Testis (tissue), 3 donors: ENCODE results near the gene CCT4. TPM values are rescaled to one million over a fixed set of nuclear protein-coding genes. Genes with fewer than 3 reads are reported as not detected.

Experiments used
- DNase-seq: peaks from one replicate; pipeline ENCODE4 v3.0.0-alpha.2; 2019
- H3K27ac ChIP-seq, 2 donors: fragments of 200-600 bp; sonication (generic); one replicate each; pipeline ENCODE4 v1.5.1; 2019
- H3K27me3 ChIP-seq: fragments of 200-600 bp; sonication (generic); one replicate; pipeline ENCODE4 v1.5.1; 2019
- H3K36me3 ChIP-seq: fragments of 200-600 bp; sonication (generic); one replicate; pipeline ENCODE4 v1.5.1; 2017; ENCODE audit warnings: low read depth; ENCODE audit errors: missing control alignments
- H3K4me1 ChIP-seq: fragments of 200-600 bp; sonication (generic); one replicate; pipeline ENCODE4 v1.5.1; 2019
- H3K4me3 ChIP-seq, 2 donors: fragments of 200-600 bp; sonication (generic); one replicate each; pipeline ENCODE4 v1.5.1; 2017 to 2019
- H3K9me3 ChIP-seq: fragments of 200-600 bp; sonication (generic); one replicate; pipeline ENCODE4 v1.5.1; 2017
- POLR2A ChIP-seq: fragments of 450-650 bp; IDR thresholded peaks from one replicate; pipeline ENCODE4 v1.6.1; 2017; ENCODE audit warnings: antibody characterized with exemption, mild to moderate bottlenecking, moderate library complexity
- WGBS, 2 donors: methylation state at CpG; one replicate each; pipeline ENCODE4 v1.1.5; 2018; 5-methylcytosine and 5-hydroxymethylcytosine counted together
- intact Hi-C: fragments of 100-400 bp; cut with DNase I; formaldehyde crosslinking; loops from one replicate; pipeline ENCODE4 v1.15.1; 2023; ENCODE audit warnings: low total_unique reads
- polyA plus RNA-seq: library from polyadenylated mRNA; stranded (reverse); fragments of 350-450 nt; fragmentation: Illumina TruSeq; extraction: RNeasy Lipid Tissue Mini Kit (QIAGEN cat#74804); gene quantifications from one replicate; pipeline ENCODE4 v1.2.3, GENCODE V29; 2014; ENCODE audit warnings: low read depth, low replicate concordance; ENCODE audit not compliant: insufficient read depth
- small RNA-seq, 2 donors: library from RNA; depleted of rRNA; stranded (forward); fragments of <200 nt; gene quantifications; one replicate each; pipeline ENCODE3, GENCODE V24; 2016
- total RNA-seq, 2 donors: library from RNA; depleted of rRNA; stranded (reverse); fragments of >200 nt; gene quantifications; one replicate each; pipeline ENCODE4 v1.2.3, GENCODE V29; 2016
- TF ChIP-seq, protein P1 (sequence below), 3 experiments: fragments of 450-650 bp in 2 of 3; fragments of 200-600 bp in 1 of 3; sonication (generic) in 1 of 3; IDR thresholded peaks; one replicate each; pipeline ENCODE4 v1.5.1; 2016 to 2019; ENCODE audit warnings: antibody characterized with exemption in 3 of 3, mild to moderate bottlenecking in 2 of 3, moderate library complexity in 1 of 3

CCT4 gene
- total and polyA plus RNA-seq, 3 donors from 2014 or later: 82.3 to 196 (median 82.9) TPM

DNA sequence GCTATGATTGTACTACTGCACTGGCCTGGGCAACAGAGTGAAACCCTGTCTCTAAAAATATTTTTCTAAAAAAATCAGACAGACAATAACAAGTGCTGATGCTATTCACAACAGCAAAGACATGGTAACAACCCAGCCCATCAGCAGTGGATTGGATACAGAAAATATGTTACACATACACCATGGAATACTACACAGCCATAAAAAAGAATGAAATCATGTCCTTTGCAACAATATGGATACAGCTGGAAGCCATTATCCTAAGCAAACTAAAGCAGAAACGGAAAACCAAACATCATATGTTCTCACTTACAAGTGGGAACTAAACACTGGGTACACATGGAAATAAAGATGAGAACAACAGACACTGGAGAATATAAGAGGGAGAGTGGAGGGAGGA, 54.5 kb downstream of the CCT4 start:
- no peaks in the 10 kb centered on the region for H3K9me3 ChIP-seq
- H3K27ac ChIP-seq: no peak overlapping the region
- H3K4me3 ChIP-seq: no peak overlapping the region
- TF ChIP-seq POLR2A: no peak
- TF ChIP-seq, protein P1, sequence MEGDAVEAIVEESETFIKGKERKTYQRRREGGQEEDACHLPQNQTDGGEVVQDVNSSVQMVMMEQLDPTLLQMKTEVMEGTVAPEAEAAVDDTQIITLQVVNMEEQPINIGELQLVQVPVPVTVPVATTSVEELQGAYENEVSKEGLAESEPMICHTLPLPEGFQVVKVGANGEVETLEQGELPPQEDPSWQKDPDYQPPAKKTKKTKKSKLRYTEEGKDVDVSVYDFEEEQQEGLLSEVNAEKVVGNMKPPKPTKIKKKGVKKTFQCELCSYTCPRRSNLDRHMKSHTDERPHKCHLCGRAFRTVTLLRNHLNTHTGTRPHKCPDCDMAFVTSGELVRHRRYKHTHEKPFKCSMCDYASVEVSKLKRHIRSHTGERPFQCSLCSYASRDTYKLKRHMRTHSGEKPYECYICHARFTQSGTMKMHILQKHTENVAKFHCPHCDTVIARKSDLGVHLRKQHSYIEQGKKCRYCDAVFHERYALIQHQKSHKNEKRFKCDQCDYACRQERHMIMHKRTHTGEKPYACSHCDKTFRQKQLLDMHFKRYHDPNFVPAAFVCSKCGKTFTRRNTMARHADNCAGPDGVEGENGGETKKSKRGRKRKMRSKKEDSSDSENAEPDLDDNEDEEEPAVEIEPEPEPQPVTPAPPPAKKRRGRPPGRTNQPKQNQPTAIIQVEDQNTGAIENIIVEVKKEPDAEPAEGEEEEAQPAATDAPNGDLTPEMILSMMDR (IDR thresholded peaks at IDR 0.05): no peak
- no peak for DNase-seq
- 75 to 94% methylated on average over 1 of the region's 1 CpG for WGBS, 2 donors
- no peaks in the 10 kb centered on the region for H3K36me3 ChIP-seq
- intact Hi-C loops: no loop called here
- no peaks in the 10 kb centered on the region for H3K27me3 ChIP-seq
- H3K4me1 ChIP-seq: no peaks in the 10 kb centered on the region

DNA sequence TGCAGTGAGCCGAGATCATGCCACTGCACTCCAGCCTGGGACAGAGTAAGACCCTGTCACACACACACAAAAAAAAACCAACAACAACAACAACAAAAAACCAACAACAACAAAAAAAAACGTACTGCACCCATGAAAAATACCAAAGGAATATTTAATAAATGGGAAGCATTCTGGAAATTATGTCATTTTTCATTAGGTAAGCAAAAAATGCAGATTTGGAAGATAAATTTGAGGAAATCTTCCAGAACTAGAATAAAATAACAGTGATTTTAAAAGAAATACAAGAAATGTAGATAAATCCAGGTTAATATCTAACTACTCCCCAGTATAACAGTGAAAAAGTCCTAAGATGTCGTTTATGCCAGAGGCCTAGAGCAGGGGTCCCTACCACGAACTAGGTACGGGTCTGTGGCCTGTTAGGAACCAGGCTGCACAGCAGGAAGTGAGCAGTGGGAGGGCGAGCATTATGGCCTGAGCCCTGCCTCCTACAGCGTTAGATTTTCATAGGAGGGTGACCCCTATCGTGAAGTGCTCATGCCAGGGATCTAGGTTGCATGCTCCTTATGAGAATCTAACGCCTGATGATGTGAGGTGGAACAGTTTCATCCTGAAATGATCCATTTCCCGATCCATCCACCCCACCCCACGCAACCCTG, 56.1 kb downstream of the CCT4 start:
- no peak overlapping the region for H3K27ac ChIP-seq
- H3K27me3 ChIP-seq: no peaks in the 10 kb centered on the region
- no peak for DNase-seq
- no peaks in the 10 kb centered on the region for H3K36me3 ChIP-seq
- intact Hi-C loops: no loop called here
- H3K4me1 ChIP-seq: no peaks in the 10 kb centered on the region
- 80 to 81% methylated on average over 11 of the region's 11 CpGs for WGBS, 2 donors
- H3K4me3 ChIP-seq: no peak overlapping the region
- TF ChIP-seq, protein P1 (IDR thresholded peaks at IDR 0.05): no peak
- no peak for TF ChIP-seq POLR2A
- H3K9me3 ChIP-seq: no peaks in the 10 kb centered on the region

DNA sequence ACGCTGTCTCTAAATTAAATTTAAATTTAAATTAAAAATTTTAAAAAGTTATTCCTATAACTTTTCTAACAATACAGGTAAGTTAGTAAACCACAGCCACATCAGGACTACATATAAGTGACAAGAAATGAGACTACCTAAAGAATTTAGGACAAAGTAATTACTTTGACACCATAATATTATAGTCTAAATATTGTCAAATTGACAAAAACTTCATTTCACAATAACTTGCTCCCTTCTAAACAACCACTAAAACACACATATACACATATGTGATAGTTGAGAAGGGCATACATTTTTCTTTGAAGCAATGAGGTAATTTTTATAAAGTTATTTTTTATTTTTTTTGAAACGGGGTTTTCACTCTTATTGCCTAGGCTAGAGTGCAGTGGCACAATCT, 66.2 kb downstream of the CCT4 start:
- Histone ChIP-seq H3K36me3 (no peaks in the 10 kb centered on the region), H3K9me3 (no peaks in the 10 kb centered on the region), H3K4me1 (no peaks in the 10 kb centered on the region), H3K27me3 (no peaks in the 10 kb centered on the region), H3K27ac (no peak overlapping the region), H3K4me3 (no peak overlapping the region)
- intact Hi-C loops: no loop called here
- TF ChIP-seq, protein P1 (IDR thresholded peaks at IDR 0.05): no peak
- no peak for TF ChIP-seq POLR2A
- 91 to 97% methylated on average over 2 of the region's 2 CpGs for WGBS, 2 donors
- no peak for DNase-seq

Small RNAs within 50 kb of the gene (small RNA-seq; reads per million reads assigned to genes)
- gene RF00019: 0 reads per million in 2 donors

Other genes with a start within 250 kb of the CCT4 start
- gene FAM161A, start 34.6 kb downstream of the CCT4 start, total RNA-seq: 10 to 100 TPM; 13.3 to 24.7 TPM
- gene FAM161A, start 34.6 kb downstream of the CCT4 start, polyA plus RNA-seq: 18.2 TPM
- gene COMMD1, start 17.0 kb upstream of the CCT4 start, total RNA-seq: 10 to 100 TPM; 61.7 to 87.9 TPM
- 85.2 TPM for gene COMMD1, start 17.0 kb upstream of the CCT4 start, polyA plus RNA-seq